Astrocyte of the cerebellum (primary cell): ENCODE results near the gene MAP3K14.

ENCODE experiments used
- DNase-seq: peaks from one replicate; pipeline ENCODE4 v3.0.0-alpha.2; 2011; ENCODE audit warnings: low read depth
- H3K4me3 ChIP-seq: 2 replicates; pipeline ENCODE4 v1.5.1; 2011; ENCODE audit warnings: mild to moderate bottlenecking, low read depth, low read length, moderate library complexity
- in situ Hi-C: cut with HindIII; loops from 2 replicates; pipeline ENCODE4 v1.10.0; 2017; ENCODE audit warnings: low sequenced_read_pairs
- TF ChIP-seq, protein P1 (sequence below): IDR thresholded peaks from 2 replicates; pipeline ENCODE4 v1.5.1; 2012; ENCODE audit warnings: low read length, low read depth, moderate library complexity, mild to moderate bottlenecking; ENCODE audit errors: missing control alignments

The MAP3K14 gene

DNA sequence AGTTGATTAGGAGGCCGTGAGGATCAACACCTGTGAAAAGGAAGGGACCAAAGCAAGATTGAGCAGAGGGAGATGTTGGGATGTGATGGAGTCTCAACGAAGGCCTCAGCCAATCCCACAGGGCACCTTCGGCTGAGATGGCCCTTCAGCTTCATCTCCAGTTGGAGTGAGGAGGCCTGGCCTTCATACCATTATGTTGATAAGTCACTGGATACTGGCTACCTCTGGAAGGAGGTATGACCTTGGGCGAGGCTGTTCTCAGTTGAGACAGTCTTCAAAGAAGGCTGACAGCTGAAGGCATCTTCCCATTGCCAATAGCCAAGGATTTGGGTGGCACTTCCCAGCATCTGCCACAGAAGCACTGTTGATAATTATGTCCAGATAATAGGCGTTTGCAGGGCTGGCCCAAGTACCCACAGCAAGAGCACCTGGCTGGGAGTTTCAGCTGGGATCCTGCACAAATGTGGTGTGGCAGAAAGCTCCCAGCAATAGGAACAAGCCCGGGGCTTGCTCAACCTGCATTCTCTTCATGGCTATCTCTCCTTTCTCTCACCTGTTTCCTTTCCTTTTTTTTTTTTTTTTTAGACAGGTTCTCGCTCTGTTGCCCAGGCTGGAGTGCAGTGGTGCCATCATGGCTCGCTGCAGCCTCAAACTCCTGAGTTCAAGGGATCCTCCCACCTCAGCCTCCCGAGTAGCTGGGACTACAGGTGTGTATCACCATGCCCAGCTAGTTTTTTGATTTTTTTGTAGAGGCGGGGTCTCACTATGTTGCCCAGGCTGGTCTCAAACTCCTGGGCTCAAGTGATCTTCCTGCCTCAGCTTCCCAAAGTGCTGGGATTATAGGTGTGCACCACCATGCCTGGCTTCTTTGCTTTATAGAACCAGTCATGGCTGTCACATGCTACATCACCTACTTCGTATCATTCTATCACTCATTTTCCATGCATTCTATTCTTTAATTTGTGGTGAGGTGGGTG is 18.2 kb upstream of the MAP3K14 start:
- in situ Hi-C loops: no loop called here
- no peak for DNase-seq
- no peak overlapping the region for H3K4me3 ChIP-seq
- TF ChIP-seq, protein P1, sequence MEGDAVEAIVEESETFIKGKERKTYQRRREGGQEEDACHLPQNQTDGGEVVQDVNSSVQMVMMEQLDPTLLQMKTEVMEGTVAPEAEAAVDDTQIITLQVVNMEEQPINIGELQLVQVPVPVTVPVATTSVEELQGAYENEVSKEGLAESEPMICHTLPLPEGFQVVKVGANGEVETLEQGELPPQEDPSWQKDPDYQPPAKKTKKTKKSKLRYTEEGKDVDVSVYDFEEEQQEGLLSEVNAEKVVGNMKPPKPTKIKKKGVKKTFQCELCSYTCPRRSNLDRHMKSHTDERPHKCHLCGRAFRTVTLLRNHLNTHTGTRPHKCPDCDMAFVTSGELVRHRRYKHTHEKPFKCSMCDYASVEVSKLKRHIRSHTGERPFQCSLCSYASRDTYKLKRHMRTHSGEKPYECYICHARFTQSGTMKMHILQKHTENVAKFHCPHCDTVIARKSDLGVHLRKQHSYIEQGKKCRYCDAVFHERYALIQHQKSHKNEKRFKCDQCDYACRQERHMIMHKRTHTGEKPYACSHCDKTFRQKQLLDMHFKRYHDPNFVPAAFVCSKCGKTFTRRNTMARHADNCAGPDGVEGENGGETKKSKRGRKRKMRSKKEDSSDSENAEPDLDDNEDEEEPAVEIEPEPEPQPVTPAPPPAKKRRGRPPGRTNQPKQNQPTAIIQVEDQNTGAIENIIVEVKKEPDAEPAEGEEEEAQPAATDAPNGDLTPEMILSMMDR: no peak

DNA sequence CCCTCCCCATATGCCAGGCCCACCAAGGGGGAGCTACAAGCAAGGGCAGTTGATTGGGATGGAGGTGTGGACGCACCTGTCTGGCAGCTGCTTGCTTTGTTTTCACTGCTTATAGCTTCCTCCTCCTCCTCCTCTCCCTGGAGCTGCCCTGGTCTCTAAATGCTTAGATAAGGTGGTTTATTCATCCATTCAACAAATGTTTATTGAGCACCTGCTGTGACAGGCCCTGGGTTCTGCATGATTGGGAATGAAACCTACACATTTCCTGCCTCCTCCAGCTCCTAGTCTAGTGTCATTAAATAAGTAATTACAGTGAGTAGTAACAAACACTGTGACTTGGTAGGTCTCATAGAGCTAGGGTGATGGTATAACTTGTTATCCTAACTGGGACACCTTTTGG is 17.4 kb upstream of the MAP3K14 start:
- TF ChIP-seq, protein P1: no peak
- H3K4me3 ChIP-seq: no peak overlapping the region
- in situ Hi-C loops: no loop called here
- no peak for DNase-seq

DNA sequence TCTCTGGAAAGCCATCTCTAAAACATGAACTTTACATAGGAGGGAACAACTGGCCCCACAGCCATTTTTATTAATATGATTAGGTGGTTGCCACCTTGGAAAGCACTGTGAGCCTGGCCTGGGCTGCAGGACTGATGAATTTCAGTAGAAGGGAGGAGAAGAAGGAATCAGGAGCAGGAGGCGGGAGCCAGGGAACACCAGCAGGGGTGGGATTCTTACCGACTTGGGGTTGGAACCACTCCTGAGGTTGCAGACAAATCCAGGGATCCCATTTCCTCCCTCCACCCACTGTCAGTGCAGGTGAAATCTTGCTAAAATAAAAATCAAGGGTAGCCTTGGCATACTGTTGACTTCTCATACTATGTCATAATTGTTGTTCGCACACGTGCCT is 16.9 kb upstream of the MAP3K14 start:
- TF ChIP-seq, protein P1: no peak
- no peak overlapping the region for H3K4me3 ChIP-seq
- no peak for DNase-seq
- in situ Hi-C loops: no loop called here

DNA sequence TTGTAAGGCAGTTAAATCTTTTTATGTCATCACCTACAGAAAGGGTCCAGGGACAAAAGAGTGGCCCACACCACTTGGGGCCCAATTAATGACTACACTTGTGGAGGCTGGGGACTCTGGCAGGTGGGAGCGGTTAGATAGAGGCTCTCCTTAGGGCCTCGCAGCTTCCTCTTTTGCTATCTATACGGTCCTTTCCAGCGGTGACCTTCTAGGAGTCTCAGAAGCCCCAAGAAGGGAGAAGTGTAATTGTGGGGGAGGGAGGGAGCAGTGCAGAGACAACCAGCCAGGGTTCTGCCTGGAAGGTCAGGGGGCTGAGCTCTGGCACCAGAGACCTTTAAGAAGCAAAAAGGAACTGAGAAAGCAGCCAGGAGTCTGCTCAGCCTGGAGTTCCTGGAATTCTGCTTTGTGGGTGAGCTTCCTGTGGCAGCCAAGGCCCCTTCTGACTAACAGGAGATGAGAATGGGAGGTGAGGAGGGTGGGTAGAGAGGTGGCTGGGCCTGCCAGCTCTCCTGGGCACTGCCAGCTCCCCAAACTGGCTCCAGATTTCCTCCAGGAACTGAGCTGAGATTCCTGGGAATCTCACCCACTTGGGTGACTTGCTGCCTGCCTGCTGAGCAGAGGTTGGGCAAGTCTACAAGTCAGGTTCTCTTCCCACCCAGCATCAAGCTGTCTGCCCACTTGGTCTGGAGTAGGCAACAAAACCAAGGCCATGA is 16.3 kb upstream of the MAP3K14 start:
- in situ Hi-C loops: no loop called here
- DNase-seq: no peak
- no peak overlapping the region for H3K4me3 ChIP-seq
- TF ChIP-seq, protein P1: no peak

DNA sequence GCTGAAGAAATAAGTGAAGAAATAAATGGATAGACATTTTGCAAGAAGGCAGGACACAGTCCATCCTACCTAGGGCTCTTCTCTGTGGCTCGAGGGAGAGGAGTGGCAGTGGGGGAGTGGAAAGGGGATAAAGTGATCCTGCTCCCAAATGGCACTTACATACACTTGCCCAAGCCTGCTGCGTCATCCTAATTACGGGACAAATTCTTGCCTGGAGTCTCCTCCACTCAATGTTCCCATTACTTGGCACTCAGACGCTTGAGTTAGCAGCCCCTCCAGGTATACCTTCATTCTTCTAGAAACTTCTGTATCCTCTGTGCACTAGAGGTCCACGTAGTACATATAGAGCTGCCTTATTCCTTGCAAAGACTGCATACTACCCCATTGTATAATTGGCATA is 15.7 kb upstream of the MAP3K14 start:
- TF ChIP-seq, protein P1: no peak

DNA sequence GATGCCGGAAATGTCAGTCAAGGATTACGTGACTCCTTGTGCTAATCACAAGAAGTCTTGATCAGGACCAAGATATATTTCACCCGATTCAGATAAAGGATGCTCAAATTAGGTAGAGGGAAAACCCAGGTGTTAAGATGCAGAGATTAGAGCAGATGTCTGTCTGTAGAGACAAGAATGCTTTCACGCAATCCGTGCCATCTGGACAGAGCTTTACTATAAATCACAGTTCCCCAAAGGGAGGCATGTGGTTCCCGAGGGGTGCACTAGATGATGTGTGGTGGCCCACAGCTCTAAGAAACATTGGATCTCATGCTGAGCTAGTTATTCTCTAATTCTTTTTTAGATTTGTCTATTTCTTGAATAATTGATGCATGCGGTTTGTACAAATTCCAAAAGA is 9.8 kb upstream of the MAP3K14 start:
- TF ChIP-seq, protein P1: no peak
- in situ Hi-C loops: no loop called here
- no peak for DNase-seq

More for the DNA sequence above, 15.7 kb upstream of the MAP3K14 start:
- H3K4me3 ChIP-seq: no peak overlapping the region
- in situ Hi-C loops: no loop called here
- no peak for DNase-seq

More for the DNA sequence above, 9.8 kb upstream of the MAP3K14 start:
- H3K4me3 ChIP-seq: no peak overlapping the region
